Epidermal melanocyte (primary cell): ENCODE data around the gene GJD4.

Experiments used
- DNase-seq: peaks from one replicate; pipeline ENCODE4 v3.0.0; 2011; ENCODE audit warnings: low spot score; ENCODE audit not compliant: insufficient read length

GJD4 gene

GRCh38 chr10:35614312-35614711 is 9.2 kb downstream of the GJD4 start:
- no peak for DNase-seq

GRCh38 chr10:35626971-35627507 is 21.9 kb downstream of the GJD4 start:
- DNase-seq, result no peak

- no peak for DNase-seq
These were observed 26.3 kb downstream of the GJD4 start for GRCh38 chr10:35631404-35631803.

GRCh38 chr10:35632027-35632426 is 26.9 kb downstream of the GJD4 start:
- no peak for DNase-seq

- no peak for DNase-seq
These were observed 28.2 kb downstream of the GJD4 start for GRCh38 chr10:35633006-35633980.

GRCh38 chr10:35635576-35635975 is 30.4 kb downstream of the GJD4 start:
- DNase-seq, result peak; percentile 50

- DNase-seq, result no peak
These were observed 31.8 kb downstream of the GJD4 start for GRCh38 chr10:35636956-35637355.

- DNase-seq, result no peak
These were observed 32.3 kb downstream of the GJD4 start for GRCh38 chr10:35637462-35637861.

GRCh38 chr10:35638101-35638500 is 33.0 kb downstream of the GJD4 start:
- no peak for DNase-seq

GRCh38 chr10:35639021-35639727 is 34.0 kb downstream of the GJD4 start:
- DNase-seq, result no peak

GRCh38 chr10:35639728-35640401 is 34.7 kb downstream of the GJD4 start:
- no peak for DNase-seq

- DNase-seq, result no peak
These were observed 35.3 kb downstream of the GJD4 start for GRCh38 chr10:35640474-35640873.

- DNase-seq, result no peak
These were observed 36.0 kb downstream of the GJD4 start for GRCh38 chr10:35640951-35641675.

GRCh38 chr10:35641676-35642034 is 36.5 kb downstream of the GJD4 start:
- DNase-seq, result no peak

- DNase-seq, result peak; percentile 82
These were observed 37.1 kb downstream of the GJD4 start, which contains the start of gene FZD8 for GRCh38 chr10:35642035-35642792. Gene FZD8 (minus strand): TSS chr10:35642296. CDS start chr10:35641429, 867 bp downstream.

GRCh38 chr10:35642793-35643114 is 37.6 kb downstream of the GJD4 start:
- no peak for DNase-seq

- peak; percentile 62 for DNase-seq
These were observed 38.3 kb downstream of the GJD4 start for GRCh38 chr10:35643151-35644049.

GRCh38 chr10:35644050-35644950 is 39.2 kb downstream of the GJD4 start:
- no peak for DNase-seq
